Right lobe of liver (tissue), 4 donors: ENCODE data around the gene CDH23.

Source experiments
- POLR2A ChIP-seq: fragments of 450-650 bp; IDR thresholded peaks from one replicate; pipeline ENCODE4 v1.6.1; 2017; ENCODE audit warnings: antibody characterized with exemption, mild to moderate bottlenecking
- TF ChIP-seq, protein P1 (sequence below), 4 donors: fragments of 200-600 bp in 3 of 4; fragments of 450-650 bp in 1 of 4; IDR thresholded peaks; one replicate each; pipeline versions ENCODE4 v1.5.1 to v1.8.0; 2016 to 2022; ENCODE audit warnings: antibody characterized with exemption in 4 of 4, mild to moderate bottlenecking in 2 of 4
- donor health status: DM: no; HTN: no; CAD: no.
- donor health status: DM: no; HTN: no; CAD: no.
- donor health status: DM: no; HTN: yes; CAD: no.

- no peak for TF ChIP-seq POLR2A
- TF ChIP-seq, protein P1, sequence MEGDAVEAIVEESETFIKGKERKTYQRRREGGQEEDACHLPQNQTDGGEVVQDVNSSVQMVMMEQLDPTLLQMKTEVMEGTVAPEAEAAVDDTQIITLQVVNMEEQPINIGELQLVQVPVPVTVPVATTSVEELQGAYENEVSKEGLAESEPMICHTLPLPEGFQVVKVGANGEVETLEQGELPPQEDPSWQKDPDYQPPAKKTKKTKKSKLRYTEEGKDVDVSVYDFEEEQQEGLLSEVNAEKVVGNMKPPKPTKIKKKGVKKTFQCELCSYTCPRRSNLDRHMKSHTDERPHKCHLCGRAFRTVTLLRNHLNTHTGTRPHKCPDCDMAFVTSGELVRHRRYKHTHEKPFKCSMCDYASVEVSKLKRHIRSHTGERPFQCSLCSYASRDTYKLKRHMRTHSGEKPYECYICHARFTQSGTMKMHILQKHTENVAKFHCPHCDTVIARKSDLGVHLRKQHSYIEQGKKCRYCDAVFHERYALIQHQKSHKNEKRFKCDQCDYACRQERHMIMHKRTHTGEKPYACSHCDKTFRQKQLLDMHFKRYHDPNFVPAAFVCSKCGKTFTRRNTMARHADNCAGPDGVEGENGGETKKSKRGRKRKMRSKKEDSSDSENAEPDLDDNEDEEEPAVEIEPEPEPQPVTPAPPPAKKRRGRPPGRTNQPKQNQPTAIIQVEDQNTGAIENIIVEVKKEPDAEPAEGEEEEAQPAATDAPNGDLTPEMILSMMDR (IDR thresholded peaks at IDR 0.05): no peak
These were observed 181.3 kb downstream of the CDH23 start for GRCh38 chr10:71578069-71578468.
